Measurements from ENCODE around the gene REX1BD. TPM values are rescaled to one million over a fixed set of nuclear protein-coding genes. Genes with fewer than 3 reads are reported as not detected.

Gene REX1BD
- total and polyA plus RNA-seq, 2 of the 8 experiments (the other 6 are each of a cell fraction or from before 2014, with no cell fraction given) = 56.8 to 62.7 TPM

- no peak overlapping the region for H4K5ac ChIP-seq (ENCODE audit: insufficient read length, low read depth, low read length)
- no peak overlapping the region for H2BK12ac ChIP-seq (ENCODE audit: low read depth, low read length)
- TF ChIP-seq FOSL1 (IDR thresholded peaks at IDR 0.05; ENCODE audit: insufficient read depth, low read depth, low read length) (no peak), YY1 (IDR thresholded peaks at IDR 0.05; ENCODE audit: low read depth, low read length) (no peak), RNF2 (IDR thresholded peaks at IDR 0.05; ENCODE audit: borderline replicate concordance, low read depth, low read length, missing control alignments, poor library complexity, severe bottlenecking) (peak; percentile 29)
- POLR2A ChIA-PET (ENCODE audit: partially characterized antibody) = interaction anchor here (2.2 to 3.3 kb wide), 2 partner anchors 10 to 15 kb away, joined by 15 to 23 read pairs; partner anchors contain the start of gene REX1BD
- H2BK5ac ChIP-seq (ENCODE audit: low read depth, low read length) = peak overlapping the region; percentile 35; the same call in 1 of the 2 replicates
- no peak overlapping the region for H2BK20ac ChIP-seq (ENCODE audit: low read length)
- 0 out of 2 replicates have a peak overlapping the region, but pooled peaks have one; percentile 13 for H2AK5ac ChIP-seq (ENCODE audit: low read depth, low read length)
- no peak overlapping the region for H4K91ac ChIP-seq (replicated peaks; ENCODE audit: insufficient read length, low read length)
- no peaks in the 10 kb centered on the region for H3K79me1 ChIP-seq (ENCODE audit: low read depth, low read length)
- H3K9ac ChIP-seq (replicated peaks in 1 of 4; ENCODE audit: extremely low read depth in 1 of 4, low read depth in 3 of 4, low read length in 3 of 4) = no peak overlapping the region
- CTCF ChIA-PET (ENCODE audit: partially characterized antibody) = interaction anchor here (0.6 to 3.5 kb wide), 9 partner anchors 9 to 949 kb away, joined by 3 to 31 read pairs (median 3); partner anchors contain the start of genes REX1BD and TMEM59L
- H3K36me3 ChIP-seq (ENCODE audit: control insufficient read depth in 2 of 4, insufficient read depth in 4 of 4, low read length in 3 of 4) = peaks cover 0 to 14% (median 0%) of the 10 kb centered on the region in 4 experiments; a peak in 1 of 8 replicates
- peaks cover 16 to 29% (median 24%) of the 10 kb centered on the region in 4 experiments for H3K4me1 ChIP-seq (replicated peaks in 1 of 4; ENCODE audit: control insufficient read depth in 3 of 4, insufficient read depth in 4 of 4, low read length in 3 of 4)
- no peaks in the 10 kb centered on the region for H3K79me2 ChIP-seq (ENCODE audit: control insufficient read depth in 1 of 2, insufficient read depth in 2 of 2, low read length in 2 of 2)
- peaks cover 0 to 11% of the 10 kb centered on the region in 2 experiments for H4K20me1 ChIP-seq (replicated peaks in 1 of 2; ENCODE audit: control insufficient read depth in 1 of 2, insufficient read depth in 2 of 2, low read length in 2 of 2)
- 6% methylated on average over 19 of the region's 26 CpGs; no CpG with 5 or more reads in 1 of the 2 experiments for WGBS, 2 experiments (ENCODE audit: extremely low coverage in 1 of 2, insufficient coverage in 1 of 2, insufficient read length in 1 of 2, insufficient replicate concordance in 2 of 2, low coverage in 1 of 2, low lambda C conversion rate in 2 of 2, missing lambda C conversion rate in 1 of 2)
- H3K23me2 ChIP-seq (ENCODE audit: low read depth, low read length) = peaks cover 6% of the 10 kb centered on the region; the same call in 1 of the 2 replicates
- no peak overlapping the region for H3K14ac ChIP-seq (ENCODE audit: insufficient read length)
- DNase-seq (ENCODE audit: low read depth in 1 of 2, low spot score in 2 of 2) = peak in 1 of 2 experiments; percentile 62
- H3K27me3 ChIP-seq (replicated peaks in 1 of 4; ENCODE audit: control insufficient read depth in 3 of 4, extremely low read depth in 1 of 4, insufficient read depth in 3 of 4, low read length in 3 of 4) = peaks cover 59 to 76% (median 74%) of the 10 kb centered on the region in 4 experiments
- H2BK120ac ChIP-seq (replicated peaks; ENCODE audit: low read depth, low read length) = no peak overlapping the region
- H3K56ac ChIP-seq (replicated peaks; ENCODE audit: insufficient read length, low read depth, low read length) = no peak overlapping the region
- no peak overlapping the region for H2BK15ac ChIP-seq (ENCODE audit: low read length)
- H3K4ac ChIP-seq (replicated peaks; ENCODE audit: insufficient read length, low read depth, low read length) = no peak overlapping the region
- H3K27ac ChIP-seq (ENCODE audit: low read depth, low read length) = no peak overlapping the region
- H3K4me3 ChIP-seq (ENCODE audit: extremely low read depth in 1 of 4, insufficient read depth in 2 of 4, low read depth in 3 of 4, low read length in 4 of 4) = peak overlapping the region in 2 of 4 experiments; percentile 1 to 53; a peak in 3 of 8 replicates
- H2AFZ ChIP-seq (ENCODE audit: low read length) = no peak overlapping the region
- FAIRE-seq = no peak
- H3K4me2 ChIP-seq (ENCODE audit: insufficient read depth in 1 of 2, low read depth in 2 of 2, low read length in 2 of 2) = peak overlapping the region; percentile 63 to 67
- H4K8ac ChIP-seq (ENCODE audit: extremely low read depth, insufficient read depth, low read length) = no peak overlapping the region; the same call in 1 of the 2 replicates
- H3K9me3 ChIP-seq (ENCODE audit: insufficient read depth in 2 of 2, low read depth in 1 of 2, low read length in 1 of 2) = no peaks in the 10 kb centered on the region
- H3K23ac ChIP-seq (ENCODE audit: insufficient read length) = no peak overlapping the region
- no peak overlapping the region; the same call in none of the 2 replicates for H3K18ac ChIP-seq (ENCODE audit: extremely low read depth, low read length)
Measured at GRCh38 chr19:18603958-18604819, 15.6 kb downstream of the REX1BD start.
